Adrenal gland (tissue), 12 donors: ENCODE measurements around the gene HDGFL3. TPM values are rescaled to one million over a fixed set of nuclear protein-coding genes. Genes with fewer than 3 reads are reported as not detected.

Experiments
- DNase-seq, 7 donors: peaks; one replicate each; pipeline ENCODE4 v3.0.0-alpha.2; 2019 to 2020
- H3K27ac ChIP-seq, 5 donors: fragments of 200-600 bp; sonication (generic) in 4 of 5; 1 replicate in 3 of 5; 2 replicates in 2 of 5; pipeline versions ENCODE4 v1.5.1 to v1.8.0; 2016 to 2020; ENCODE audit warnings: mild to moderate bottlenecking in 1 of 5
- H3K27me3 ChIP-seq: fragments of 200-600 bp; 2 replicates; pipeline ENCODE4 v1.8.0; 2021
- H3K36me3 ChIP-seq, 2 donors: fragments of 200-600 bp; replicated peaks in 1 of 2; 1 replicate in 1 of 2; 2 replicates in 1 of 2; pipeline versions ENCODE4 v1.5.1 to v1.8.0; 2018 to 2022
- H3K4me1 ChIP-seq, 2 donors: fragments of 200-600 bp; replicated peaks in 1 of 2; 1 replicate in 1 of 2; 2 replicates in 1 of 2; pipeline versions ENCODE4 v1.5.1 to v1.8.0; 2018 to 2021
- H3K4me3 ChIP-seq, 4 donors: fragments of 200-600 bp; sonication (generic) in 3 of 4; one replicate each; pipeline ENCODE4 v1.5.1; 2016 to 2018
- H3K9me3 ChIP-seq, 3 donors: fragments of 200-600 bp; sonication (generic) in 1 of 3; replicated peaks in 1 of 3; 1 replicate in 2 of 3; 2 replicates in 1 of 3; pipeline versions ENCODE4 v1.5.1 to v1.8.0; 2016 to 2021
- CTCF ChIP-seq, 6 experiments: fragments of 450-650 bp in 4 of 6; fragments of 200-600 bp in 2 of 6; sonication (generic) in 1 of 6; IDR thresholded peaks; 1 replicate in 5 of 6; 2 replicates in 1 of 6; pipeline versions ENCODE4 v1.5.1 to v1.8.0; 2016 to 2021; ENCODE audit warnings: antibody characterized with exemption in 6 of 6, mild to moderate bottlenecking in 2 of 6, moderate library complexity in 1 of 6
- POLR2A ChIP-seq, 2 donors: fragments of 450-650 bp; IDR thresholded peaks; one replicate each; pipeline ENCODE4 v1.6.1; 2017; ENCODE audit warnings: antibody characterized with exemption in 2 of 2, mild to moderate bottlenecking in 2 of 2, moderate library complexity in 1 of 2
- WGBS, 4 donors: extraction: QIAGEN DNeasy Blood & Tissue Kit in 2 of 4; methylation state at CpG; one replicate each; pipeline versions ENCODE4 v1.1.5 to v1.1.7; 2013 to 2017; 5-methylcytosine and 5-hydroxymethylcytosine counted together
- intact Hi-C, 2 donors: fragments of 100-400 bp; cut with DNase I; formaldehyde crosslinking; loops; one replicate each; pipeline versions ENCODE4 v1.14.1 to v1.15.0; 2022 to 2023
- polyA plus RNA-seq, 3 donors: library from polyadenylated mRNA; stranded (reverse); fragments of 200-250 nt in 2 of 3; fragments of 350-450 nt in 1 of 3; fragmentation: Illumina TruSeq in 1 of 3; extraction: RNeasy Lipid Tissue Mini Kit (QIAGEN cat#74804) in 1 of 3; gene quantifications; one replicate each; pipeline ENCODE4 v1.2.3, GENCODE V29; 2013 to 2014
- total RNA-seq, 9 donors: library from RNA; depleted of rRNA in 4 of 9; stranded (reverse); fragments of >200 nt in 4 of 9; fragments of 120-200 nt in 1 of 9; fragmentation: NEBNext Ultra II Directional in 1 of 9; extraction: Animal tissue kit (Norgen Biotek cat#: 25700) in 1 of 9; gene quantifications; one replicate each; pipeline versions ENCODE4 v1.1.0 to v1.2.4, GENCODE V29; 2013 to 2023
- donor health status: healthy with polysubstance abuse.
- donor health status: Bipolar disorder and iron deficiency.
- donor health status: DM: yes; HTN: yes; CAD: no.
- donor health status: DM: no; HTN: no; CAD: no.
- donor health status: DM: no; HTN: no; CAD: no.
- donor health status: DM: yes; HTN: yes; CAD: no.

The HDGFL3 gene
- total and polyA plus RNA-seq, 12 donors: 9.3 to 82.2 (median 52.9) TPM

GRCh38 chr15:83105440-83105839 is 102.2 kb downstream of the HDGFL3 start:
- peaks cover 0 to 6% of the 10 kb centered on the region in 2 donors for H3K4me1 ChIP-seq
- 53 to 74% (median 69%) methylated on average over 1 of the region's 1 CpG for WGBS, 4 donors
- H3K36me3 ChIP-seq: no peaks in the 10 kb centered on the region
- H3K27ac ChIP-seq: no peak overlapping the region
- H3K27me3 ChIP-seq: peaks cover 7% of the 10 kb centered on the region
- H3K9me3 ChIP-seq: no peaks in the 10 kb centered on the region
- intact Hi-C loops: no loop called here
- no peak overlapping the region for H3K4me3 ChIP-seq
- TF ChIP-seq CTCF (IDR thresholded peaks at IDR 0.05) (no peak), POLR2A (IDR thresholded peaks at IDR 0.05) (no peak)
- no peak for DNase-seq

- Histone ChIP-seq H3K27me3 (peaks cover 7% of the 10 kb centered on the region), H3K36me3 (no peaks in the 10 kb centered on the region), H3K4me3 (no peak overlapping the region), H3K4me1 (peaks cover 0 to 6% of the 10 kb centered on the region in 2 donors), H3K9me3 (no peaks in the 10 kb centered on the region), H3K27ac (no peak overlapping the region)
- 83 to 92% (median 88%) methylated on average over 4 of the region's 4 CpGs for WGBS, 4 donors
- TF ChIP-seq POLR2A (IDR thresholded peaks at IDR 0.05) (no peak), CTCF (IDR thresholded peaks at IDR 0.05) (no peak)
- intact Hi-C loops: no loop called here
- no peak for DNase-seq
These were observed 103.5 kb downstream of the HDGFL3 start for GRCh38 chr15:83104141-83104540.

GRCh38 chr15:83102346-83102745 is 105.3 kb downstream of the HDGFL3 start:
- TF ChIP-seq CTCF (IDR thresholded peaks at IDR 0.05): no peak
- no peak for TF ChIP-seq POLR2A (IDR thresholded peaks at IDR 0.05)
- peaks cover under 1% of the 10 kb centered on the region for H3K27me3 ChIP-seq
- WGBS, 4 donors: 64 to 73% (median 70%) methylated on average over 2 of the region's 2 CpGs
- H3K4me3 ChIP-seq: no peak overlapping the region
- intact Hi-C loops: no loop called here
- no peak overlapping the region for H3K27ac ChIP-seq
- H3K4me1 ChIP-seq: peaks cover 0 to 5% of the 10 kb centered on the region in 2 donors
- no peaks in the 10 kb centered on the region for H3K36me3 ChIP-seq
- no peaks in the 10 kb centered on the region for H3K9me3 ChIP-seq
- DNase-seq: no peak

- no peak for TF ChIP-seq CTCF (IDR thresholded peaks at IDR 0.05)
- no peak for TF ChIP-seq POLR2A (IDR thresholded peaks at IDR 0.05)
- no peak overlapping the region for H3K27ac ChIP-seq
- no peak for DNase-seq
- intact Hi-C loops: no loop called here
- no peaks in the 10 kb centered on the region for H3K27me3 ChIP-seq
- 45 to 51% (median 50%) methylated on average over 2 of the region's 2 CpGs for WGBS, 4 donors
- no peaks in the 10 kb centered on the region for H3K9me3 ChIP-seq
- H3K36me3 ChIP-seq: no peaks in the 10 kb centered on the region
- H3K4me3 ChIP-seq: no peak overlapping the region
- H3K4me1 ChIP-seq: no peaks in the 10 kb centered on the region
These were observed 107.5 kb downstream of the HDGFL3 start for GRCh38 chr15:83100097-83100646.
